Measurements from ENCODE around the gene OR52K1. TPM values are rescaled to one million over a fixed set of nuclear protein-coding genes. Genes with fewer than 3 reads are reported as not detected.
"Not testable (repeated sequence)": the region's sequence is repeated elsewhere in the genome, so short reads cannot be mapped to it uniquely, and the experiment has no call there.

The OR52K1 gene
- total RNA-seq, 4 donors from 2014 or later = not detected

- TF ChIP-seq POLR2AphosphoS5 (IDR thresholded peaks at IDR 0.05) = no peak
- TF ChIP-seq POLR2A (IDR thresholded peaks at IDR 0.05) = no peak
- TF ChIP-seq EP300 (IDR thresholded peaks at IDR 0.05) = no peak
- TF ChIP-seq CTCF (IDR thresholded peaks at IDR 0.05) = no peak
Measured at GRCh38 chr11:4467811-4468606, 14.4 kb upstream of the OR52K1 start.

GRCh38 chr11:4479644-4480043, 2.8 kb upstream of the OR52K1 start:
- no peaks in the 10 kb centered on the region for H3K36me3 ChIP-seq

More at GRCh38 chr11:4467811-4468606, 14.4 kb upstream of the OR52K1 start:
- no peak overlapping the region for H3K27ac ChIP-seq
- 38% methylated on average over 3 of the region's 3 CpGs; no CpG with 5 or more reads in 1 of the 2 donors for WGBS, 2 donors (ENCODE audit: low coverage in 1 of 2)
- H3K4me1 ChIP-seq = no peaks in the 10 kb centered on the region
- no peak for ATAC-seq
- H3K36me3 ChIP-seq = no peaks in the 10 kb centered on the region
- peaks cover 0 to 15% (median 0%) of the 10 kb centered on the region in 3 donors for H3K9me3 ChIP-seq
- H3K4me3 ChIP-seq = no peak overlapping the region
- peaks cover 2% of the 10 kb centered on the region for H3K27me3 ChIP-seq

GRCh38 chr11:4480577-4481239, 1.7 kb upstream of the OR52K1 start:
- no peaks in the 10 kb centered on the region for H3K27me3 ChIP-seq
- no peaks in the 10 kb centered on the region for H3K9me3 ChIP-seq
- H3K4me3 ChIP-seq = no peak overlapping the region
- H3K4me1 ChIP-seq = no peaks in the 10 kb centered on the region
- no peak overlapping the region for H3K27ac ChIP-seq
- TF ChIP-seq POLR2AphosphoS5 (IDR thresholded peaks at IDR 0.05) (no peak), CTCF (IDR thresholded peaks at IDR 0.05) (no peak), EP300 (IDR thresholded peaks at IDR 0.05) (no peak), POLR2A (IDR thresholded peaks at IDR 0.05) (no peak)
- 64 to 78% methylated on average over 4 of the region's 4 CpGs for WGBS, 2 donors (ENCODE audit: low coverage in 1 of 2)
- H3K36me3 ChIP-seq = no peaks in the 10 kb centered on the region
- ATAC-seq = no peak

More at GRCh38 chr11:4479644-4480043, 2.8 kb upstream of the OR52K1 start:
- ATAC-seq = no peak
- no peaks in the 10 kb centered on the region for H3K9me3 ChIP-seq
- 50 to 68% methylated on average over 1 of the region's 1 CpG for WGBS, 2 donors (ENCODE audit: low coverage in 1 of 2)
- no peak for TF ChIP-seq POLR2A (IDR thresholded peaks at IDR 0.05)
- no peak for TF ChIP-seq CTCF (IDR thresholded peaks at IDR 0.05)
- TF ChIP-seq POLR2AphosphoS5 (IDR thresholded peaks at IDR 0.05) = no peak
- TF ChIP-seq EP300 (IDR thresholded peaks at IDR 0.05) = no peak
- H3K4me1 ChIP-seq = no peaks in the 10 kb centered on the region
- H3K27ac ChIP-seq = no peak overlapping the region
- no peak overlapping the region for H3K4me3 ChIP-seq
- H3K27me3 ChIP-seq = no peaks in the 10 kb centered on the region

- no peak overlapping the region for H3K4me3 ChIP-seq
- H3K36me3 ChIP-seq = no peaks in the 10 kb centered on the region
- TF ChIP-seq EP300 (IDR thresholded peaks at IDR 0.05) = no peak
- no peak for TF ChIP-seq POLR2A (IDR thresholded peaks at IDR 0.05)
- TF ChIP-seq POLR2AphosphoS5 (IDR thresholded peaks at IDR 0.05) = no peak
- no peak for TF ChIP-seq CTCF (IDR thresholded peaks at IDR 0.05)
- no peak overlapping the region for H3K27ac ChIP-seq
- ATAC-seq = no peak
- no peaks in the 10 kb centered on the region for H3K9me3 ChIP-seq
- H3K27me3 ChIP-seq = no peaks in the 10 kb centered on the region
- no peaks in the 10 kb centered on the region for H3K4me1 ChIP-seq
Measured at GRCh38 chr11:4481240-4481582, 1.2 kb upstream of the OR52K1 start.

GRCh38 chr11:4484310-4484709, 1.9 kb downstream of the OR52K1 start:
- WGBS, 2 donors (ENCODE audit: low coverage in 1 of 2) = 63 to 75% methylated on average over 4 of the region's 4 CpGs
- TF ChIP-seq CTCF (IDR thresholded peaks at IDR 0.05) = no peak
- TF ChIP-seq POLR2A (IDR thresholded peaks at IDR 0.05) = no peak
- TF ChIP-seq POLR2AphosphoS5 (IDR thresholded peaks at IDR 0.05) = no peak
- TF ChIP-seq EP300 (IDR thresholded peaks at IDR 0.05) = no peak
- no peak overlapping the region for H3K27ac ChIP-seq
- no peaks in the 10 kb centered on the region for H3K4me1 ChIP-seq
- H3K4me3 ChIP-seq = no peak overlapping the region
- no peaks in the 10 kb centered on the region for H3K36me3 ChIP-seq
- no peaks in the 10 kb centered on the region for H3K27me3 ChIP-seq
- no peaks in the 10 kb centered on the region for H3K9me3 ChIP-seq
- ATAC-seq = no peak

- not testable (repeated sequence) for H3K4me3 ChIP-seq, H3K9me3 ChIP-seq, H3K36me3 ChIP-seq, H3K27me3 ChIP-seq, H3K27ac ChIP-seq, ATAC-seq
- peaks cover 0 to 11% (median 0%) of the 10 kb centered on the region in 3 donors for H3K4me1 ChIP-seq
- WGBS, 2 donors (ENCODE audit: low coverage in 1 of 2) = 33 to 54% methylated on average over 2 of the region's 2 CpGs
Measured at GRCh38 chr11:4491405-4491804, 9.0 kb downstream of the OR52K1 start.
